Subcutaneous abdominal adipose tissue (tissue), 5 donors: ENCODE measurements around the gene PPP3R1.
"Not testable (repeated sequence)": the region's sequence is repeated elsewhere in the genome, so short reads cannot be mapped to it uniquely, and the experiment has no call there.

Experiments
- H3K27ac ChIP-seq: one replicate; pipeline ENCODE4 v1.7.0; 2013; ENCODE audit warnings: low read depth, mild to moderate bottlenecking, inconsistent platforms, low read length, moderate library complexity
- H3K27me3 ChIP-seq, 5 donors: one replicate each; pipeline ENCODE4 v1.7.0; 2013; ENCODE audit warnings: low read length in 5 of 5, inconsistent platforms in 1 of 5; ENCODE audit not compliant: control insufficient read depth in 5 of 5, insufficient read depth in 4 of 5
- H3K36me3 ChIP-seq, 5 donors: one replicate each; pipeline ENCODE4 v1.7.0; 2013; ENCODE audit warnings: low read length in 5 of 5; ENCODE audit not compliant: control insufficient read depth in 5 of 5, insufficient read depth in 5 of 5
- H3K4me1 ChIP-seq, 5 donors: one replicate each; pipeline ENCODE4 v1.7.0; 2013; ENCODE audit warnings: low read length in 5 of 5, mild to moderate bottlenecking in 3 of 5, moderate library complexity in 1 of 5; ENCODE audit not compliant: control insufficient read depth in 5 of 5, insufficient read depth in 5 of 5
- H3K4me3 ChIP-seq, 5 donors: one replicate each; pipeline ENCODE4 v1.7.0; 2013; ENCODE audit warnings: low read length in 5 of 5, low read depth in 1 of 5
- H3K9ac ChIP-seq, 5 donors: one replicate each; pipeline ENCODE4 v1.7.0; 2013; ENCODE audit warnings: low read length in 5 of 5, mild to moderate bottlenecking in 4 of 5, moderate library complexity in 3 of 5
- H3K9me3 ChIP-seq, 5 donors: one replicate each; pipeline ENCODE4 v1.7.0; 2013; ENCODE audit warnings: low read length in 5 of 5; ENCODE audit not compliant: control insufficient read depth in 5 of 5
- donor health status: healthy.
- donor health status: healthy.
- donor health status: healthy.
- donor health status: healthy.
- donor health status: healthy.

PPP3R1 gene

DNA sequence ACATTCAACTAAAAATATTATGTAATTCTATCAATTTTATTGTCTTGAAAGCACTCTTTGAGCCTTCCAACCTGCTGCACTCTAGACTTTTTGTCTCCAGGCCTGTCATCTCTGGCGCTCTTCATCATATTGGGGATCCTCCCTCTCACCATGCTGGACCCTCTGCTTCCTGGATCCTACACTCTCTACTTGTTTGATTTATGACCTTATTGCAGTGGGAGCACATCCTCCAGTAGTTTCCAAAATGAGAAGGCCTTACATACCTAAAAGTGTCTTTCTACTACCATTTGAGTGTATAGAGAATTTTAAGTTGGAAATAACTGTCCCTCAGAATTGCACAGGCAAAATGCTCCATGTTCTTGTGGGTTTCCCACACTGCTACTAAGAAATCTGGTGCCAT lies 69.4 kb downstream of the PPP3R1 start:
- Histone ChIP-seq H3K36me3 (peaks cover 15 to 51% (median 34%) of the 10 kb centered on the region in 5 donors), H3K4me1 (no peaks in the 10 kb centered on the region), H3K27ac (no peak overlapping the region), H3K9ac (no peak overlapping the region), H3K27me3 (no peaks in the 10 kb centered on the region), H3K4me3 (no peak overlapping the region), H3K9me3 (no peaks in the 10 kb centered on the region)

- H3K4me1 ChIP-seq, result no peaks in the 10 kb centered on the region
- H3K9me3 ChIP-seq, result no peaks in the 10 kb centered on the region
- no peaks in the 10 kb centered on the region for H3K27me3 ChIP-seq
- peaks cover 23 to 57% (median 33%) of the 10 kb centered on the region in 5 donors for H3K36me3 ChIP-seq
- no peak overlapping the region for H3K9ac ChIP-seq
- H3K4me3 ChIP-seq, result no peak overlapping the region
- no peak overlapping the region for H3K27ac ChIP-seq
Observed at GRCh38 chr2:68178954-68179627, 73.2 kb downstream of the PPP3R1 start.

DNA sequence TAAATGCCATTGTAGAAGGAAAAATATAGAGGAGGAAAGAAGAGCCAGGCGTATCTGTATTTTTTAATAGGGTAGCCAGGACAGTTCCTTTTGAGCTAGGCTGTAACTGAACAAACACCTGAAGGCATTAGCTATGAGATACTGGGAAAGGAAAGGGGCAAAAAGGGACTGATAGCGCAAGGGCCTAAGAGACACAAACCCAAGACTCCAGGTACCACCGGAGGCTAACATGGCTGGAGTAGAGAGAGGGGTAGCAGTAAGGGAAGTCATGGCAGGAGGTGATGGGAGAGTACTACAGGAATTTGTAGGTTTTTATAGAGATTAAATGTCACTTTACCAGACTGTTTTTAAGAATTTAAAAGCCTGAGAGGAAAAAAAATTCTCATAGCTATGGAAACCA lies 73.9 kb downstream of the PPP3R1 start:
- Histone ChIP-seq H3K27ac (no peak overlapping the region), H3K27me3 (no peaks in the 10 kb centered on the region), H3K9me3 (no peaks in the 10 kb centered on the region), H3K36me3 (peaks cover 18 to 51% (median 31%) of the 10 kb centered on the region in 5 donors), H3K9ac (no peak overlapping the region), H3K4me1 (no peaks in the 10 kb centered on the region), H3K4me3 (no peak overlapping the region)

DNA sequence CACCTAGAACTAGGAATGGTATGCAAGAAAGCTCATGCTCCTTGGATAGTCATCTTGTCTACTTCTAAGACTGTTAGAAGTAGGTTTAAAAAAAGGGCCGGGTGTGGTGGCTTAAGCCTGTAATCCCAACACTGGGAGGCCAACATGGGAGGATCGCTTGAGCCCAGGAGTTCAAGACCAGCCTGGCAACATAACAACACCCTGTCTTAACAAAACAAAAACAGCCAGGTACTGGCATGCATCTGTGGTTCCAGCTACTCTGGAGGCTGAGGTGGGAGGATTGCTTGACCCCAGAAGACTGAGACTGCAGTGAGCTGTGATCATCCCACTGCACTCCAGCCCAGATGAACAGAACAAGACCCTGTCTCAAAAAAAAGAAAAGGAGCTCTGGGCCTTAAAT lies 74.8 kb downstream of the PPP3R1 start:
- Histone ChIP-seq H3K36me3 (peaks cover 16 to 45% (median 31%) of the 10 kb centered on the region in 5 donors), H3K27ac (no peak overlapping the region), H3K9me3 (no peaks in the 10 kb centered on the region), H3K4me3 (no peak overlapping the region), H3K4me1 (peaks cover 0 to 3% (median 0%) of the 10 kb centered on the region in 5 donors), H3K27me3 (no peaks in the 10 kb centered on the region), H3K9ac (no peak overlapping the region)

DNA sequence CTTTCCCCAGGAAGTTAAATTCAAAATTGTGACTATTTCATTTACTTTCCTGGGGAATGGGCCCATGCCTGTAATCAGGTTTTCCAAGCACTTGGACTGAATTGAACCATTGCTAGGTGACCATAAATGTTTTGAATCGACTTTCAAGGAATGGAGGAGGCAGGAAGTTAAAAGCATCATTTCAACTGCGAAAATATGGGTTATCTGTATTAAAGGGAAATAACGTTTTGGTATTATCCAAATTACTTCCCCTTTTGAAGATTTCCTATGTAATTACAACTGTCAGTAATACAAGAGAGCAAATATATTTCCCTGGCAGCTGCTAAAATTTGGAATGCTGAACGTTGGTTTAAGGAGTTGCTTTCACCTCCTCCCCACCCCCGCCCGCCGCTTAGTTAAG lies 75.7 kb downstream of the PPP3R1 start:
- Histone ChIP-seq H3K9ac (no peak overlapping the region), H3K36me3 (peaks cover 18 to 48% (median 31%) of the 10 kb centered on the region in 5 donors), H3K4me1 (peaks cover 0 to 3% (median 0%) of the 10 kb centered on the region in 5 donors), H3K27ac (no peak overlapping the region), H3K4me3 (no peak overlapping the region), H3K9me3 (no peaks in the 10 kb centered on the region), H3K27me3 (no peaks in the 10 kb centered on the region)

DNA sequence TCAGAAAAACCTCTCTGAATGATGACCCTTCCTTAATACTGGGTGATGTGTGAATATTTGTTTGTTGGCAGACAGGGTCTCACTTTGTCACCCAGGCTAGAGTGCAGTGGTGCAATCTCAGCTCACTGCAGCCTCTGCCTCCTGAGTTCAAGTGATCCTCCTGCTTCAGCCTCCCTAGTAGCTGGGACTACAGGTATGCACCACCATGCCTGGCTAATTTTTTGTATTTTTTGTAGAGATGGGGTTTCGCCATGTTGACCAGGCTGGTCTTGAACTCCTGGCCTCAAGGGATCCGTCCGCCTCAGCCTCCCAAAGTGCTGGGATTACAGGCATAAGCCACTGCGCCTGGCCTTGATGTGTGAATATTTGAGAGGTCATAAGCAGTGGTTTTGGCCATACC lies 77.1 kb downstream of the PPP3R1 start:
- not testable (repeated sequence) for H3K9me3 ChIP-seq, H3K27ac ChIP-seq, H3K4me1 ChIP-seq, H3K27me3 ChIP-seq, H3K4me3 ChIP-seq, H3K9ac ChIP-seq
- H3K36me3 ChIP-seq, result peaks cover 19 to 44% (median 24%) of the 10 kb centered on the region in 5 donors

DNA sequence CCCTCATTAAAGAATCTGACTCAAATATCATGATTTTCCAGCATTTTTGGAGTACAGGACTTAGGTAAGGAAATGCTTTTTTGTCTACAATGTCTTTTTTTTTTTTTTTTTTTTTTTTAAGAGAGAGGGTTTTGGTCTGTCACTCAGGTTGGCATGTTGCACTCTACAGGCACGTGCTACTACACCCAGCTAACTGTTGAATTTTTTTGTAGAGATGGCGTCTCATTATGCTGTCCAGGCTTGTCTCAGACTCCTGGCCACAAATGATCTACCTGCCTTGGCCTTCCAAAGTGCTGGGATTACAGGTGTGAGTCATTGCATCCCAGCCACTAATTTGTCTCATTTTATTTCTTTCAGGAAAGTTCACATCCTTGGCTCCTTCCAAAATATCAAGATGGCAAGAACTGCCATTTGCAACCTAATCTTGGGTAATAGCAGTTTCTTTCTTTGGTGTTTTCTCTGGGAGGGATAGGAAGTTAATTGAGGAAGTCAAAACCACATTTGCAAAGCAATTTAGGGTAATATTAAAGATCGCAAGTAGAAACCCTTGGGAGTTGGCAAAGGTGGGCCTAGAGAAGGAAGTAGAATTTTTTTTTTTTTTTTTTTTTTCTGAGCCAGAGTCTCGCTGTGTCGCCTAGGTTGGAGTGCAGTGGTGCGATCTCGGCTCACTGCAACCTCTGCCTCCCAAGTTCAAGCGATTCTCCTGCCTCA lies 79.2 kb downstream of the PPP3R1 start:
- H3K36me3 ChIP-seq, result peaks cover 13 to 34% (median 19%) of the 10 kb centered on the region in 5 donors
- no peak overlapping the region for H3K27ac ChIP-seq
- no peaks in the 10 kb centered on the region for H3K9me3 ChIP-seq
- H3K4me1 ChIP-seq, result peaks cover 0 to 3% (median 0%) of the 10 kb centered on the region in 5 donors
- H3K9ac ChIP-seq, result no peak overlapping the region
- H3K4me3 ChIP-seq, result no peak overlapping the region
- no peaks in the 10 kb centered on the region for H3K27me3 ChIP-seq

GRCh38 chr2:68172521-68172920 lies 79.8 kb downstream of the PPP3R1 start:
- Histone ChIP-seq H3K9me3 (no peaks in the 10 kb centered on the region), H3K4me3 (no peak overlapping the region), H3K4me1 (peaks cover 0 to 3% (median 0%) of the 10 kb centered on the region in 5 donors), H3K9ac (no peak overlapping the region), H3K36me3 (peaks cover 13 to 33% (median 17%) of the 10 kb centered on the region in 5 donors), H3K27me3 (no peaks in the 10 kb centered on the region), H3K27ac (no peak overlapping the region)

DNA sequence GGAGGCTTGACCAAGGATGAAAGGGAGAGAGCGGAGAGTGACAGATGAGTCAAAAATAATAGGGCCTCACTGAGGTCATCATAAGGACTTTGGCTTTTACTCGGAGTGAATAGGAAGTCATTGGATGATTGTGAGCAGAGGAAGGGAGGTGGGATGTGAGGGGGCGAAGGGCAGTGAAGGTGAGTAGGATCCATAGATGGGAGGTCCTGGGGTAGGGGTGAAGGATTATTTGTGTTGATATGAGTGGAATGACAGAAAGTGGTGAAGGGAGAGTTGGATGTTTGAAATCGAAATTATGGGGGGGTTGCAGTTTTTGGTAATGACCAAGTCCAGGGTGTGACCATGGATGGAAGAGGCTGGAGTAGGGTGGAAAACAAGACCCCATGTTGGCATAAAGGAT lies 80.6 kb downstream of the PPP3R1 start:
- no peak overlapping the region for H3K27ac ChIP-seq
- H3K36me3 ChIP-seq, result peaks cover 15 to 34% (median 16%) of the 10 kb centered on the region in 5 donors
- peaks cover 0 to 3% (median 0%) of the 10 kb centered on the region in 5 donors for H3K4me1 ChIP-seq
- H3K9ac ChIP-seq, result no peak overlapping the region
- H3K27me3 ChIP-seq, result no peaks in the 10 kb centered on the region
- no peak overlapping the region for H3K4me3 ChIP-seq
- no peaks in the 10 kb centered on the region for H3K9me3 ChIP-seq

DNA sequence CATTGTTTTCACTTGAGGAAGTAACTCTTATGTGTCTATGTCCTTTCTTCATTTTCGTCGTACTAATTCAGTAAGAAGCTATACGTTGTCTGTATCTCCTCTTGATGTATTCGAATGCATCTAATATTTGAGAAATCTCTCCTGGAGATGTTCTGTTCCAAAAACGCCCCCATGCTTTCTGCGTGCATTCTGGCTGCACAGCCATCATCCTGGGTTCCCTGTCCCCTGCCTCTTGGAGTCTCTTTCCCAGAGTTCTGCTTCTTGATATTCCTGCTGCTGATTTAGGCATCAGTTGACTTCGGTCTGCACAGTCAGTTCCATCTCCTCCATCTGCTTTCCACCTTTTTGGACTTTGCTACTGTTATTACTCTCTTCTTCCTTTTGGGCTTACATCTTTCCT lies 81.2 kb downstream of the PPP3R1 start:
- no peaks in the 10 kb centered on the region for H3K9me3 ChIP-seq
- no peaks in the 10 kb centered on the region for H3K27me3 ChIP-seq
- no peak overlapping the region for H3K27ac ChIP-seq
- H3K9ac ChIP-seq, result no peak overlapping the region
- peaks cover 11 to 32% (median 18%) of the 10 kb centered on the region in 5 donors for H3K36me3 ChIP-seq
- H3K4me1 ChIP-seq, result peaks cover 0 to 3% (median 0%) of the 10 kb centered on the region in 5 donors
- no peak overlapping the region for H3K4me3 ChIP-seq
